ENCODE data around the gene SKAP1.
"Not testable (repeated sequence)": the region's sequence is repeated elsewhere in the genome, so short reads cannot be mapped to it uniquely, and the experiment has no call there.

Gene SKAP1

DNA sequence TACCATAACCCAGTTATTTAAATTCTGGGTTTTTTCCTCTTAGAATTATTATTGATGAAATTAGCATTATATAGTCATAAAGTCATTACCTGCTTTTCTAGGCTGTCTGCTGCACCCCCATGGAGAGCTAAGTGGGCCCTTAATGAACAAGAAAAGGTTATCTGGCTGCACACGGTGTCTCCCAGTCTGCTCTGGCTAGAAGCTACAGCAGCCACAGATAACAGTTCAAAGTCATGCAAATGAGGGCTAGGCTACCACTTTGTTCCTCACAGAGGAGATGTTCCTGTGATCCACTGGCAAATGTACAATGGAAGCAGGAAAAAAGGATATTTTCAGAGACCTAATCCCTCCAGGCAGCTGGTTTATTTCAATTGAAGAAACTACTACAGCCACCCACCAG is 210.4 kb downstream of the SKAP1 start:
- DNase-seq (ENCODE audit: low read depth in 1 of 2, low spot score in 1 of 2) = no peak

DNA sequence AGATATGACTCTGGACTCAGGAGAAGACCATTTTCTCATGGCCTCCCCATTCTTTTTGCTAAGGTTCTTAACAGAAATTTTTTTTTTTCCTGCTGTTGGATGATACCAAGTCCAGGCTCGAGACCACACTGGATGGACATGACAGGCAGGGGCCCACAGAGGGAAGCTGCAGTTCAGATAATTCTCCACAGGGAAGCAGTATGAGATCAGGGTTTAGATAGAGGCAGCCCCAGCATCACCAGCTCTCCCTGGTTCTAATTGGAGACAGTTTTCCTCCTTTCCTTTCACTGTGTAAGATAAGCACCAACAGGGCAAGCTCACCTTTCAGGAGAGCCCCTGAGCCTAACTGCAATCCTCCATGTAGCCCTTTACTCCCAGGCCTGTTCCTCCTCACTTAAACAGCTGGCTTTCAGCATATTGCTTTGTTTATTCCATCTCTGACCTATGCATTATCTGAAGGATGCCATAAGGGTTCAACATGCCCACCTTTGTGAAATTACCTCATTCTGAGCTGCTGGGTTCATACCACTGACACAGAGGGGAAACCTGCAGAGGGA is 214.4 kb downstream of the SKAP1 start:
- DNase-seq (ENCODE audit: low read depth in 1 of 2, low spot score in 1 of 2) = no peak

DNA sequence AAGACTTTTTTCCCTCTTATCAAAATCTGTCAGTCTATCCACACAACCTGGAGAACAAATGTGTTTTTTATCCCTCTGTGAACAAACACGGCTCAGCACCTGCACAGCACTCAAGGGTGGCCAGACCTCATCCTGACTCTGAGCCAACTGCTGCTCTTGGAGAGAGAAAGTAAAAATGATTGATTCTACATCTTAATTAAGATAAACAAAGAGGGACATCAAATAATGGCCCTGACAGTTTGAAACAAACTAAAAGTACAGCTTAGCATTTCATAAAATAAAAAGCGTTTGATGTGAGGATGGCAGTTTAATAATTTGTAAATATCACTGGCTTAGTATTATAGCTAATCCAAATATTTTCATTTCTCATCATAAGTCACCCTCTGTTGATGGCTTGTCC is 216.2 kb downstream of the SKAP1 start:
- DNase-seq (ENCODE audit: low read depth in 1 of 2, low spot score in 1 of 2) = no peak

DNA sequence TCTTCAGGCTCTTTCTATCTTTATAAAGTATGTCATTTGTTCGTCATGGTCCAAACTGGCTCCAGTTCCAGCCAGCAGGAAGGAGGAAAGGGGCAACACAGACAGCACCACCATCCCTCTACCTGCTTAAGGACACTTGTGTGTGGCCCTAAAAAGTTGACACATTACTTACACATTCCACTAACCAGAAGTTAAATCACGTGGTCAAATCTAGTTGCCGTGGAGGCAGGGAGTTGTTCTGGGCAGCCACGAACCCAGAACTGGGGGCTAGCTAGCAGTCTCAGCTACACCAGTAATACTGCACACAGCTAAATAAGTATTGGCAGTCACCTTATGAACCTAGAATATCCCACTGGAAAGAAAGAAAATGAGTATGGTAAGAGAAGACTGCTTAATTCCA is 218.2 kb downstream of the SKAP1 start:
- no peak for DNase-seq (ENCODE audit: low read depth in 1 of 2, low spot score in 1 of 2)

DNA sequence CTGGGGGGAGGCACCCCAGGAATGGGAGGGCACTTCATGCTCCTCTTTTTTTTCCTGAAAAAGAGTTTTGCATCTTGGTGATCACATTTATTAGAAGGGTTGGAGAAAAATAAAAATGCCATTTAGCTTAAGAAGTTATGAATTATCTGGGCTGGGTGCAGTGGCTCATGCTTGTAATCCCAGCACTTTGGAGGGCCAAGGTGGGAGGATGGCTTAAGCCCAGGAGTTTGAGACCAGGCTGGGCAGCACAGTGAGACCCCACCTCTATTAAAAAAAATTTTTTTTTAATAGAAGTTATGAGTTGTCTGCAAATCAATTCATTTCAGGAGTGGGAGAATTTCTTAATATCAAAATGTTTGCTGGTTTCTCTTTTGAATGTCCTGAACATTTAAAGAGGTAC is 219.0 kb downstream of the SKAP1 start:
- no peak for DNase-seq (ENCODE audit: low read depth in 1 of 2, low spot score in 1 of 2)

DNA sequence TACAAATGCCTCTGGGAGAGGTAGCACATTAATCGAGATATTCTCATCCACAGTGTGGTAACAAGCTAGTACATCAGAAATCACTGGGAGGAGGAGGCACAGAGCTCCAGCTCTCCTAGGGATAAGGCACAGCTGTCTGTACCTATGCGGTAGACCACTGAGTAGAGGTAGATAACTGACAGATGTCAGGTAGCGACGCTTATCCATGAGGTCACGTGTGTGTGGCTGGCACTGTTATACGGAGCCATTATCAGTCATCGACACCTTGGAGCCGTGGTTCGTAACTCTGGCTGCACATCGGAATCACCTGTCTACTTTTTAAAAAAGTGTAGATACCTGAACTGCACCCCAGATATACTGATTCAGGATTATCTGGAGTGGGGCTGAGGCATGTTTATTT is 220.0 kb downstream of the SKAP1 start:
- no peak for DNase-seq (ENCODE audit: low read depth in 1 of 2, low spot score in 1 of 2)

DNA sequence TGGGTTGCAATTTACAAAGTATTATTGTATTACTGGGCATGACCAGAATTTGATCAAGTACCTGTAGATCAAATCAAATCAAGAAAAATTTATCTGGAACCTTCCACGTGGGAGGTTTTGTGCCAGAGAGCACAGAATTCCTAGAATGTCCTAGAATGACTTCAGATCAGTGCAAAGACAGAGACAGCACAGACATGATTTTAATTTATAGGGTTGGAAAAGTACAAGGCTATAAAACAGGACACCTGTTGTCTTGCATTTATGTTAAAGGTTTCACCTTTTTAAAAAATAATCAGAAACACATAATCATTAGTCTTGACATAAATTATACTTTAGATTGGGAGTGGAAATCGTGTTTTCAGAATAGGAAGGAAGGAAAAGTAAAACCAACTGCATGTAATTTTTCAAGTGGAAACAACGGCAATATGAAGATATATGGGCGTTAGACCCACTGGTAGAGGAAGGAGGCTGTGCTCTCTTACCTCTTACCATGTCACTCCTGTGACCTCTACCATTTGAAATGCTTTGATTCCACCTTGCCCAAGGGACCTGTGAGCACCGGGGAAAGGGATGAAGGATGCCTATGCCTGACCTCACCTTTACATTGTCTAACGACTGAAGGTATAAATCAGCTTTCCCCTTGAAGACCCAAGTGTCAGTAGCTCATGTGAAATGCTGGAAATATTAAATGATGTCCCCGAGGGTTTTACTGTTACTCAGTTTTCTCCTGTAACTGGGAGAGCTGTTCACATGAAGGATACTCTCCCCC is 222.1 kb downstream of the SKAP1 start:
- DNase-seq (ENCODE audit: low read depth in 1 of 2, low spot score in 1 of 2) = no peak

DNA sequence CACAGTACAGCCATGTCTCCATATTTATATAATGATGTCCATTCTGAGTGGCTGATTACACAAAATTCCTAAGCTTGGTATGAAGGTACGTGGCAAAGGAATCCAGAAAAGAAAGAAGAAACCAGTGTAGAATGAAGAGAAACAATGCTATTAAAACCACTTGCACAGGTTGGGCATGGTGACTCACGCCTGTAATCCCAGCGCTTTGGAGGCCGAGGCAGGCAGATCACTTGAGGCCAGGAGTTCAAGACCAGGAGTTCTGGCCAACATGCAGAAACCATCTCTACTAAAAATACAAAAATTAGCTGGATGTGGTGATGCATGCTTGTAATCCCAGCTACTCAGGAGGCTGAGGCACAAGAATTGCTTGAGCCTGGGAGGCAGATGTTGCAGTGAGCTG is 223.0 kb downstream of the SKAP1 start:
- not testable (repeated sequence) for DNase-seq (ENCODE audit: low read depth in 1 of 2, low spot score in 1 of 2)

DNA sequence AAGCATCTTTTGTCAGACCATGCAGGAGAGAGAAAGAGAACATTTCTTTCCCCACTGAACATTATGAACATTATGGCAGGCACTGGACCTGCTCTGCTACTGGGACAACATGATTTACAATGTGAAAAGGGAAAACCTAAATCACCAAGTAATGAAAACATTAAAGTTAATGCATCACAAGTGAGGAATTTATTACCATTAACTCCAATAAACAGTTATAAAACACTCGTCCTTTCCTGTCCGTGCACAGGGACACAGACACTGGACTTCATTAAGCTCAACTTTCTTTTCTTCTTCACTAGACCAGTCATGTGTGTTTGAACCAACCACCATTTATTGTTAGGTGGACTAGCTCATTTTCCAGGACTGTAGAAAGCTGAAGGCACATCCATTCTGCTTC is 227.1 kb downstream of the SKAP1 start:
- no peak for DNase-seq (ENCODE audit: low read depth in 1 of 2, low spot score in 1 of 2)

DNA sequence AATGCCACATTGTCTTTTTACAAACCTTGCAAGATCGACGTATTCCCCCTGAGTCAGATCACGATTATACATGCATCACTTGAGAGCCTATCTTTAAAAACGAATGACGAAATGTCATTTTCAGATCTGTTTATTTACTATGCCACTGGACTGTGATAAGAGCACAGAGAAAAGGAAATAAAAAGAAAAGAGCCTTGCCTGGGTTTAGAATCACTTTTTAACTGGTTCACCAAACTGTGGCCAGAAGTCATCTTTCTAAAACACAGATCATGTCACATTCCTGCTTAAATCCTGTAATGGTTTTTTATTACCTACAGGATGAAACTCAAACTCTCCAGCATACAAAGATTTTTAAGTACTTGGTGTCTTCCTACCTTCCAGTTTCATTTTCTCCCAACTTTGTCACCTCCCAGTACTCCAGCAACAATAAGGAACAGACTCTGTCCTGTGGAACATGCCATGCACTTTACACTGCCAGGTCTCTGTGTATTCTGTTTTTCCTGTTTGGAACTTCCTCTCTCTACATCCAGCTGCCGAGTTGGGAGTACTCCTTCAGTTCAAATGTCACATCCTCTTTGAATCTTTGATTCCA is 231.0 kb downstream of the SKAP1 start:
- no peak for DNase-seq (ENCODE audit: low read depth in 1 of 2, low spot score in 1 of 2)

DNA sequence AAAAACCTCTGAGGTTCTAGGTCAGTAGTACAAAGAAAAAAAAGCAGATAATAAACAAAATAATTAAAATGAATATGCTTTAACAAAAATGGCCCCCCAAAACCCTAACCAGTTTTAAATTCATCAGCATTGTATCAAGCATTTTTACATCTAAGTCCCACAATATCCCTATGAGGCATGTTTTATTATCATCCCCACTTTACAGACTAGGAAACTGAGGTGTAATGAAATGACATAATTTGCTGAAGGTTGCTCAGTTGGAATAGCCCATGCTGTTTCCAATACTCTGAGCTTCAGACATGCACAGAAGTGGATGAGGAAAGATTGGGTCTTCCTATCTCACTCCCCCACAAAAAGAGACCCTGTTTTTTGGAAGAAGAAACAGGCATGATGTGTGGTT is 234.1 kb downstream of the SKAP1 start:
- no peak for DNase-seq (ENCODE audit: low read depth in 1 of 2, low spot score in 1 of 2)

DNA sequence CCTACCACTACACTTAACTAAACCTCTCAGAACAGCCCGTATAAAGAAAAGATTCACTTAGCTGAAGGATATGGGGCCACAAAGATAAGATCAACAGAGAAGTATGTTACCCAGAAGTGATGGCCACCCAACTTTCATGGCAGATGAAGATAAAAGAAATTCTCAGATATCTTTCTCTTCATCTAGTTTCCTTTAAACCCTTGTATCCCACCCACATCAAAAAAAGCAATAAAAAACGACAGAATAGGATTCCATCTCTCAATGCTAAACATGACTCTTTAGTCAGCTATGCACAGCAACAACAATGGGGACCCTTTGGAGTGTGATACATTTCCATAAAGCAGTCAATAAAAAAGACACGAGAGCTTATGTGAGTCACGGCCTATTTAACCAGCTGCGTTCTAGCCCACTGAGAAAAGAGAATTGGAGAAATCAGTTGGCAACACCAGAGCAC is 235.9 kb downstream of the SKAP1 start:
- no peak for DNase-seq (ENCODE audit: low read depth in 1 of 2, low spot score in 1 of 2)

DNA sequence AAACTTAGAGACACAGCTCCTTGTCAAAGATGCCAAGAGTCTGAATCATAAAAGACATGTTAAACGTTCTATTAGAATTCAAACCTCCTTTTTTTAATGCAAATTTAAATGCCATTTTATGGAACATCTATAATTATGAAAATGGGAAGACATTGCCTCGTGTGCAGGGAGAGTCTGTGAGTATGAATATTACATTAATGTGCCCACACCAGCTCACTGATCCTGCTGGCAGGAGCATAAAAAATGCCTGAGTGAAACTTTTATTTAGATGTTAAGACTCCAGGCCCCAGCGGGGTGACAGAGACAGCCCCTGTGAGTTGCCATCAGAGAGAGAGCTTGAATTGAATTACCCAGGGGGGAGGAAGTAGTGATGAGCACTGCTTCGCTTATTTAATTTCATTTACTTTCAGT is 237.7 kb downstream of the SKAP1 start:
- DNase-seq (ENCODE audit: low read depth in 1 of 2, low spot score in 1 of 2) = no peak

DNA sequence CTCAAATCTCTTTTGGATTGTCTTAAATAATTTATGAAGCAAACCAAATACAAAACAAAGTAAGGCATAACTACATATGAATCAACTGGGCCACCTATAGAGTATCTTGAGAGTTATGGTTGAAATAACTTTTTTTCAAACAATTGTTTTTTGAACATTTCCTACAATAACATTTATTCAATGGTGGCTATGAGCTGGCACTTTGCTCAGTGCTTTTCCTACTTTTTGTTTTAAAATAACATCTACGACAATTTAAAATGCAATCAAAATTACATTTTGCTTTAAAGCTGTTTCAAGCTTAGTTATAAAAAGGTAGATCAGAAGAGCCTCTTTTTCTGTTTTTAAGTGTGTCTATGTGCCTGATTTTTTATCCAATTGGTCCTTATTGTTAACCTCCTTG is 238.7 kb downstream of the SKAP1 start:
- no peak for DNase-seq (ENCODE audit: low read depth in 1 of 2, low spot score in 1 of 2)

DNA sequence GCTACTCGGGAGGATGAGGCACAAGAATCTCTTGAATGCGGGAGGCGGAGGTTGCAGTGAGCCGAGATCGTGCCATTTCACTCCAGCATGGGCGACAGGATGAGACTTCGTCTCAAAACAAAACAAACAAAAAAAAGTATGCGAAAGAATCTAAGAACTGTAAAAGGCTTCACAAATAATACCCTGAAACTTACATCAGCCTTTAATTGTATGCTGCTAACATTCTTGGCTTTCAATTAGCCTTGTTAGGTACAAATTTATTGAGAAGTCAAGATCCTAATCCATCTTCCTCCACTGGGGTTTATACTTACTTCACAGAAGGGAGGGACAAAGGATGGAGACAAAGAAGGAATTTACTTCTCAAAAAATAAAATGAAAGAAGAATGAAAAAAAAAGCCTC is 239.1 kb downstream of the SKAP1 start:
- DNase-seq (ENCODE audit: low read depth in 1 of 2, low spot score in 1 of 2) = no peak

DNA sequence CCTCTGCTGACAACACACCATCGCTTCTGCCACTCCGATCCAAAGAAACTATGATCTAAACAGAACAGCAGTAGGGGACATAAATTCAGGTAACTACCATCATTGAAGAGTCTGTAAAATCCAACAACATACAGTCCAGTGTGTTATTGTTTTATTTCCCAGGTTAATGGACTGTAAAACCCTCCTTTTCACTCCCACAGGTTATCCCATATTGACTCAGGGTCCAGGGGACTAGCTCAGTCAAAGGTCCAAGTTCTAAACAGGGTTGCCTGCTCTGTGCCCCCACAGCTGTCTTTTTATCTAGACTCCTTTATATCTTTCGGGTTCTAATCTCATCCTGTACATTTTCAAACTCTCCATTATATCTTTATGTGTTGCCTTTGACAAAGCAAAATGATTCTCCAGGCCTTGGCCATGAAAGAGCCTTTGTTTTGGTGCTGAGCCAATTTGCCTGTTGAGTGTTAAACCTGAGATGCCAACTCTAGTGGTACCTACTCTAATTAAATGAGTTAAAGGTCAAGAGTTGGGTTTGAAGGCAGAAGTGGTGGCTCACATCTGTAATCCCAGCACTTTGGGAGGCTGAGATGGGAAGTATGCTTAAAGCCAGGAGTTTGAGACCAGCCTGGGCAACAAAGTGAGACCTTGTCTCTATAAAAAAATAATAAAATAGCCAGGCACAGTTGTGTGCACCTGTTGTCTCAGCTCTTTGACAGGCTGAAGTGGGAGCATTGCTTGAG is 242.0 kb downstream of the SKAP1 start:
- DNase-seq (ENCODE audit: low read depth in 1 of 2, low spot score in 1 of 2) = no peak

DNA sequence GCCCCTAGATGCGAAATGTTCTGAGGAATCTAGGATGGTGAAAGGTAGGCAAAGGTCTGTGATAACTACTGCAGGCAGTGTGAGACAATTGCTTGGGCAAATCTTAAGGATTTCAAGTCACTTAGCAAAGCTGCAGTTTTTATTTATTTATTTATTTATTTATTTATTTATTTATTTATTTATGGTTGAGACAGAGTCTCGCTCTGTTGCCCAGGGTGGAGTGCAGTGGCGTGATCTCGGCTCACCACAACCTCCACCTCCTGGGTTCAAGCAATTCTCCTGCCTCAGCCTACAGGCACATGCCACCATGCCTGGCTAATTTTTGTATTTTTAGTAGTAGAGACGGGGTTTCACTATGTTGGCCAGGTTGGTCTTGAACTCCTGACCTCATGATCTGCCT is 243.7 kb downstream of the SKAP1 start:
- DNase-seq (ENCODE audit: low read depth in 1 of 2, low spot score in 1 of 2) = not testable (repeated sequence)

DNA sequence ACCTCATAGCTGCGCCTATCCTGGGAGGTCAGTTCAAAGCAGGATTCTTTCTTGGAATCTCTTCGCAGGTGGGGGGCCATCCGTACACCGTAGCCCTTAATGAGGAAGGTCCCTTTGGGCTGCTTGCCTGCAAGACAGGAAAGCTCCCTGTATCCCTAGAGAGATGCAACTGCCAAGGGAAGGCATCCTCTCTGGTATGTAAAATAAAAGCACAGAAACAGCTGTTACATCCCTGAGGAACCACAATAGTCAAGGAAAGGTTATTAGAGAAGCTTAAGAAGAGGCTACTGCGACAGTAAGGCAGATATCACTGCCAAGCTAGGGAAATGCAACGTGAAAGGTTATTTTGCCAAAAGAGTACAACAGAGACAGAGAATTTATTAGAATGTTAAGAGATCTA is 245.3 kb downstream of the SKAP1 start:
- DNase-seq (ENCODE audit: low read depth in 1 of 2, low spot score in 1 of 2) = no peak

DNA sequence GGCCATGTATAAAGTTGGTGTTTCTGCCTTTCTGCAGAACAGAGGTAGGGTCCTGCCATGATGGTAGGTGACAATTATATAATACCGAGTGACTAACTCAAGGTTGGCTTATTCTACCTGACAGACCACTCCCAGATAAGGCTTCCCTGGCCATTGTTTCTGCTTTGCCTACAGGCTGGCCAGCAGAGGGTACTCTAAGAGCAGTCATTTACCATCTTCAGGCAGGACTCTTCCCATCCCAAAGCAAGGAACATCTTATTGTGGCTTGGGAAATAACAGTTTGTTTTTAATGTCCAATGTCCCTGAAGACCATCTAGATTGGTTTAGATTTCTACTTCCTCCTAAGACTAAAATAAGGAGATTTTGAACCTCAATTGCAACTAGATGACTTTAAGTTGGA is 248.4 kb downstream of the SKAP1 start:
- no peak for DNase-seq (ENCODE audit: low read depth in 1 of 2, low spot score in 1 of 2)

DNA sequence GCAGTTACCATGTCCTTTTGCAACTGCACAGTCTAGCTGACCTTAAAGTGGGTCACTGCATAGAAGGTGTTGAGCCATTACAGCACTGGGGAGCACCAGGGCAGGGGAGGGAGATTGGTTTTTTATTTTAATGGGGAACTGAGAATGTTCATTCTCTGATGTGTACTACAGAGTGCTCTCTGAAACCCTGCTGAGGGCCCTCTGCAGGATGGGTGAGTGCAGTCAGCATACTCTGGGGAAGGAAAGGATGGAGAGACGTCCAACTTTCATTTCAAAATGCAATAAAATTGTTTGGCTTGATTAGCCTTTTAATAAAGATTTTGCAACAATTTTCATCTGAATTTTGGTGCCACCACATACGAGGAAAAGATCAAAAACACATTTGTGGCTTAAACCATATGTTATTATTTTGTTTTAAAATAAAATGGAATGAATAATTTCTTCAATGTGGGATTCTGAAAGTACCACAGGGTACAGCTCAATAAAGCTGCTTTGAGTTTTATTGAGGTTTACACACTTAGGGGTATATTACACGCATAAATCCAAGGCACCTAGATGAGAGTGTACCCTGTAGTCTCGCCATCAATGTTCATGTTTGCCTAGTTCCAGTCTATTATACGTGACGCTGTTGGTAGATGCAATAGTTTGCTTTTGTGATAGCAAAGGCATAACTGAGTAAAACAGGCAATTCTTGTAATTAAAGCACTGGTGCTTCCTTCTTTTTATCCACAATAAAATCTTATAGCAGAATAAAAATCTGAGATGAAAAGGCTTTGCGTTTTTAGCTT is 249.0 kb downstream of the SKAP1 start:
- no peak for DNase-seq (ENCODE audit: low read depth in 1 of 2, low spot score in 1 of 2)

Data from activated CD4-positive, alpha-beta T cell treated with anti-CD3 and anti-CD28 coated beads, Interleukin-2, amount 50 U/mL, for 24 hours (primary cell).